DND-41 (cell line): Measurements from ENCODE around the gene NRIP1.

Experiments used
- ATAC-seq: fragments of 200-7000 bp; cut with Tn5 transposase; 3 replicates; pipeline ENCODE4 v1.9.1; 2021; ENCODE audit warnings: low read depth; ENCODE audit not compliant: insufficient read depth
- DNase-seq: peaks from one replicate; pipeline ENCODE4 v3.0.0-alpha.2; 2020
- H2AFZ ChIP-seq: 2 replicates; pipeline ENCODE4 v1.6.0; 2012; ENCODE audit warnings: low read depth, low read length
- H3K27ac ChIP-seq: 2 replicates; pipeline ENCODE4 v1.5.1; 2012; ENCODE audit warnings: low read length, inconsistent platforms
- H3K27me3 ChIP-seq: fragments of 200-600 bp; sonication (generic); 2 replicates; pipeline ENCODE4 v1.6.0; 2012; ENCODE audit warnings: low read length, mild to moderate bottlenecking, inconsistent platforms; ENCODE audit not compliant: insufficient read depth, poor library complexity
- H3K36me3 ChIP-seq: 2 replicates; pipeline ENCODE4 v1.5.1; 2012; ENCODE audit warnings: low read length, inconsistent platforms; ENCODE audit not compliant: insufficient read depth
- H3K4me1 ChIP-seq: 2 replicates; pipeline ENCODE4 v1.5.1; 2012; ENCODE audit warnings: mild to moderate bottlenecking, low read length; ENCODE audit not compliant: insufficient read depth
- H3K4me2 ChIP-seq: 2 replicates; pipeline ENCODE4 v1.6.0; 2012; ENCODE audit warnings: mild to moderate bottlenecking, moderate library complexity, low read length, inconsistent platforms; ENCODE audit not compliant: insufficient read depth
- H3K4me3 ChIP-seq, 2 experiments: fragments of 200-600 bp in 1 of 2; shearing (Covaris generic) in 1 of 2; 2 replicates each; pipeline ENCODE4 v1.5.1; 2012 to 2016; ENCODE audit warnings: inconsistent platforms in 2 of 2, low read length in 2 of 2, mild to moderate bottlenecking in 2 of 2, low read depth in 1 of 2, moderate library complexity in 1 of 2
- H3K79me2 ChIP-seq: 2 replicates; pipeline ENCODE4 v1.6.0; 2012; ENCODE audit warnings: low read length, inconsistent platforms; ENCODE audit not compliant: insufficient read depth
- H3K9ac ChIP-seq: 2 replicates; pipeline ENCODE4 v1.6.0; 2012; ENCODE audit warnings: low read depth, mild to moderate bottlenecking, inconsistent platforms, low read length, moderate library complexity
- H3K9me3 ChIP-seq: 2 replicates; pipeline ENCODE4 v1.5.1; 2012; ENCODE audit warnings: low read length, moderate library complexity, mild to moderate bottlenecking, inconsistent platforms; ENCODE audit not compliant: insufficient read depth, severe bottlenecking
- H4K20me1 ChIP-seq: 2 replicates; pipeline ENCODE4 v1.6.0; 2012; ENCODE audit warnings: low read length; ENCODE audit not compliant: insufficient read depth
- EZH2 ChIP-seq: IDR thresholded peaks from 3 replicates; pipeline ENCODE4 v1.6.1; 2012; ENCODE audit warnings: borderline replicate concordance, low read depth, mild to moderate bottlenecking, moderate library complexity, low read length, inconsistent platforms; ENCODE audit not compliant: severe bottlenecking
- TF ChIP-seq, protein P1 (sequence below): IDR thresholded peaks from 2 replicates; pipeline ENCODE4 v1.5.1; 2012; ENCODE audit warnings: borderline replicate concordance, low read length, moderate library complexity, mild to moderate bottlenecking; ENCODE audit not compliant: poor library complexity, severe bottlenecking; ENCODE audit errors: extremely low read depth

NRIP1 gene

DNA sequence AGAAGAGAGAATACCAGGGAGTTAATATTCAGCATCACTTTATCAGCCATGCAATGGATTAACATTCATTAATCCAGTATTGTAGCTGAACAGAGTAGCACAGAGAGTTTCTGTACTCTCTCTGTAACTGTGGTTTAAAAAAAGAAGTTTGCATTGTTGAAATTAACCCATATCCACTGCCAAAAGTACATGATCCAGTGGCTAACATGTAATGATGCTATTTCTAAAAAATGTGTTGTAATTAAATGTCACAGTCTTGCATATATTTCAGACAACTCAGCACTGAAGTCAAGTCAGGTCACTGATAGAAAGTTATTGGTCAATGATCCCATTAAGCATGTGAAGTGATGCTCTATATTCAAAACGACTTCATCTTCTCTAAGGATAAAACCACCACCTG, 141.3 kb downstream of the NRIP1 start:
- H3K4me1 ChIP-seq: no peaks in the 10 kb centered on the region
- H3K4me2 ChIP-seq: no peak overlapping the region
- H2AFZ ChIP-seq: no peak overlapping the region
- no peak for TF ChIP-seq EZH2
- TF ChIP-seq, protein P1, sequence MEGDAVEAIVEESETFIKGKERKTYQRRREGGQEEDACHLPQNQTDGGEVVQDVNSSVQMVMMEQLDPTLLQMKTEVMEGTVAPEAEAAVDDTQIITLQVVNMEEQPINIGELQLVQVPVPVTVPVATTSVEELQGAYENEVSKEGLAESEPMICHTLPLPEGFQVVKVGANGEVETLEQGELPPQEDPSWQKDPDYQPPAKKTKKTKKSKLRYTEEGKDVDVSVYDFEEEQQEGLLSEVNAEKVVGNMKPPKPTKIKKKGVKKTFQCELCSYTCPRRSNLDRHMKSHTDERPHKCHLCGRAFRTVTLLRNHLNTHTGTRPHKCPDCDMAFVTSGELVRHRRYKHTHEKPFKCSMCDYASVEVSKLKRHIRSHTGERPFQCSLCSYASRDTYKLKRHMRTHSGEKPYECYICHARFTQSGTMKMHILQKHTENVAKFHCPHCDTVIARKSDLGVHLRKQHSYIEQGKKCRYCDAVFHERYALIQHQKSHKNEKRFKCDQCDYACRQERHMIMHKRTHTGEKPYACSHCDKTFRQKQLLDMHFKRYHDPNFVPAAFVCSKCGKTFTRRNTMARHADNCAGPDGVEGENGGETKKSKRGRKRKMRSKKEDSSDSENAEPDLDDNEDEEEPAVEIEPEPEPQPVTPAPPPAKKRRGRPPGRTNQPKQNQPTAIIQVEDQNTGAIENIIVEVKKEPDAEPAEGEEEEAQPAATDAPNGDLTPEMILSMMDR: no peak
- H3K27me3 ChIP-seq: no peaks in the 10 kb centered on the region
- DNase-seq (no peak), ATAC-seq (no peak)
- no peak overlapping the region for H3K9ac ChIP-seq
- H3K36me3 ChIP-seq: no peaks in the 10 kb centered on the region
- H3K4me3 ChIP-seq: no peak overlapping the region
- H3K9me3 ChIP-seq: no peaks in the 10 kb centered on the region
- no peaks in the 10 kb centered on the region for H3K79me2 ChIP-seq
- H4K20me1 ChIP-seq: no peaks in the 10 kb centered on the region
- no peak overlapping the region for H3K27ac ChIP-seq

DNA sequence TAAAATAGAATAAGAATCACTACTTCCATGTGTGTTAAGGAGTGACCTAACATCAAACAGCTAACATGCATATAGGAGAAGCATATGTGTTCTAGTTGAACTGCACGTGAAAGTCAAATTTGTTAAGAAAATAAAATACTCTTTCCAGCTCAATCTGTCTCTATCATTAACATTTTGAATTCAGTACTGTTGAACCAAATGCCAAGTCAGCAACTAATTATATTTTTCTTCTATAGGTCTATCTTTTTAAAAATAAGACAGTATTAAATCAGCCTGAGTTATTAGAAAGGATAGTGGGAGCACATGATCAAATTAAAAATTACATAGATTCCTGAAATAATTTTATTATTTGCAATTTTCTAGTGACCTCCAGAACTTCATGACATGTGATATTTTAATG, 141.8 kb downstream of the NRIP1 start:
- Histone ChIP-seq H3K27ac (no peak overlapping the region), H3K4me1 (no peaks in the 10 kb centered on the region), H2AFZ (no peak overlapping the region), H3K27me3 (no peaks in the 10 kb centered on the region), H3K4me3 (no peak overlapping the region), H3K79me2 (no peaks in the 10 kb centered on the region), H3K9me3 (no peaks in the 10 kb centered on the region), H4K20me1 (no peaks in the 10 kb centered on the region), H3K9ac (no peak overlapping the region), H3K4me2 (no peak overlapping the region), H3K36me3 (no peaks in the 10 kb centered on the region)
- no peak for DNase-seq
- no peak for ATAC-seq
- TF ChIP-seq EZH2: no peak
- TF ChIP-seq, protein P1: no peak

DNA sequence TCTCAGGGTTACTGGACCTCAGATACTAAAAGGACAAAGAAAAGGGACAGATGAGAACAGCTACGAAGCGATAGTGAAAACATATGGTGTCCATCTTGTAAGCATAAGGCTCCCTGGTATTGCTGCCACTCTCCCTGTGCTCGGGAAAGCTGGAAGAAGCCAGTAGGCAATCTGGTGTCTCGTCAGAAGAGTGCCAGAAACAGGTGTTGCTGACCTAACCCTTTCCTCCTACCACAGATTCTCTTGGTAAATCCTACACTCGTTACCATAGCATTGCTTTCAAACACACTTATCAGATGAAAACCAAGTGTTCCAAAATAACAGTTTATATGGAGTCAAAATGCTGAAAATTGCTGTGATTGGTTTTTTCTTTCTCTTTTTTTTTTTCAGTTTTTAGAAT, 146.3 kb downstream of the NRIP1 start:
- Histone ChIP-seq H3K4me2 (no peak overlapping the region), H4K20me1 (no peaks in the 10 kb centered on the region), H3K4me3 (no peak overlapping the region), H3K36me3 (no peaks in the 10 kb centered on the region), H3K9me3 (no peaks in the 10 kb centered on the region), H2AFZ (no peak overlapping the region), H3K27me3 (no peaks in the 10 kb centered on the region), H3K27ac (no peak overlapping the region), H3K9ac (no peak overlapping the region), H3K79me2 (no peaks in the 10 kb centered on the region), H3K4me1 (no peaks in the 10 kb centered on the region)
- no peak for DNase-seq
- TF ChIP-seq, protein P1: no peak
- TF ChIP-seq EZH2: no peak
- no peak for ATAC-seq

DNA sequence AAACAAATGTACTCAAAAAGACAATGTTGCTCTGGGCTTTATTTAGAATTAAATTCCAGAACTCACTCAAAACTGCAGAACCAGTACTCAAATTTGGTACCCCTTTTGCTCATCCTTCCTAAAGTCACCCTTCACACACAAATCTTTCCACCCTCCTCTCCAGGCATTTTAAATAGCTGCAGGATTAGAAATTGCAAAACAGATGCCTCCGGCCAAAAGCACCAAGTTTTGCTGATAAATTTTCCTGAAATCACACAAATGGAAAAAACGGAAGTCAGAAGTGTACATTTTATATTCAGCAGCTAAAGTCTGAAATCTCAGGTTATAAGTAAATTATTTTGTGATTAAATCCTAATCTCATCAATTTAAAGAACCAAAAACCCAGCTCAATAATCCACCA, 147.0 kb downstream of the NRIP1 start:
- no peak overlapping the region for H3K27ac ChIP-seq
- H3K4me2 ChIP-seq: no peak overlapping the region
- no peak overlapping the region for H2AFZ ChIP-seq
- ATAC-seq (no peak), DNase-seq (no peak)
- no peaks in the 10 kb centered on the region for H3K9me3 ChIP-seq
- no peaks in the 10 kb centered on the region for H3K4me1 ChIP-seq
- H3K4me3 ChIP-seq: no peak overlapping the region
- no peaks in the 10 kb centered on the region for H4K20me1 ChIP-seq
- no peak overlapping the region for H3K9ac ChIP-seq
- no peaks in the 10 kb centered on the region for H3K27me3 ChIP-seq
- H3K79me2 ChIP-seq: no peaks in the 10 kb centered on the region
- no peak for TF ChIP-seq EZH2
- TF ChIP-seq, protein P1: no peak
- no peaks in the 10 kb centered on the region for H3K36me3 ChIP-seq
